Gastroesophageal sphincter (tissue), 3 donors: Measurements from ENCODE around the gene RFTN1.

ENCODE experiments used
- POLR2A ChIP-seq, 2 donors: fragments of 450-650 bp; IDR thresholded peaks; one replicate each; pipeline ENCODE4 v1.6.1; 2017; ENCODE audit warnings: antibody characterized with exemption in 2 of 2, mild to moderate bottlenecking in 2 of 2, moderate library complexity in 1 of 2
- POLR2AphosphoS5 ChIP-seq: sonication (generic); formaldehyde crosslinking; IDR thresholded peaks from one replicate; pipeline ENCODE4 v1.6.1; 2017; ENCODE audit warnings: antibody characterized with exemption
- TF ChIP-seq, protein P1 (sequence below), 4 experiments: fragments of 200-600 bp in 2 of 4; fragments of 450-650 bp in 2 of 4; sonication (generic) in 1 of 4; IDR thresholded peaks; one replicate each; pipeline ENCODE4 v1.5.1; 2017 to 2019; ENCODE audit warnings: antibody characterized with exemption in 4 of 4, mild to moderate bottlenecking in 2 of 4, moderate library complexity in 2 of 4

DNA sequence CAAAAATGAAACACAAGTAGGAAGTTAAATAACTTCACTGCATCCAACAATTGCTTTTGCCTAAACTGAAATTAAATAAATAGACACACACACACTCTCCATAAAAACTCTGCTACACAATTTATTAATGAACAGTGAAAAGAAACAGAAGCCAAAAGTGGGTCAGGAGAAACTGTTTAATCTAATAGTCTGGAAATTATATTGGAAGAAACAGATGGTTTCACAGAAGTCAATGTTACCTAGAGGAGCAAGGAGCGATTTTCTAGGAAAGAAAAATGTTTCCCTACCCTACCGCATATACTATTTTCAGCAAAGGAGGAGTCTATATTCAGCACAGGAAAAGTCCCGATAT, 32.0 kb downstream of the RFTN1 start:
- TF ChIP-seq, protein P1, sequence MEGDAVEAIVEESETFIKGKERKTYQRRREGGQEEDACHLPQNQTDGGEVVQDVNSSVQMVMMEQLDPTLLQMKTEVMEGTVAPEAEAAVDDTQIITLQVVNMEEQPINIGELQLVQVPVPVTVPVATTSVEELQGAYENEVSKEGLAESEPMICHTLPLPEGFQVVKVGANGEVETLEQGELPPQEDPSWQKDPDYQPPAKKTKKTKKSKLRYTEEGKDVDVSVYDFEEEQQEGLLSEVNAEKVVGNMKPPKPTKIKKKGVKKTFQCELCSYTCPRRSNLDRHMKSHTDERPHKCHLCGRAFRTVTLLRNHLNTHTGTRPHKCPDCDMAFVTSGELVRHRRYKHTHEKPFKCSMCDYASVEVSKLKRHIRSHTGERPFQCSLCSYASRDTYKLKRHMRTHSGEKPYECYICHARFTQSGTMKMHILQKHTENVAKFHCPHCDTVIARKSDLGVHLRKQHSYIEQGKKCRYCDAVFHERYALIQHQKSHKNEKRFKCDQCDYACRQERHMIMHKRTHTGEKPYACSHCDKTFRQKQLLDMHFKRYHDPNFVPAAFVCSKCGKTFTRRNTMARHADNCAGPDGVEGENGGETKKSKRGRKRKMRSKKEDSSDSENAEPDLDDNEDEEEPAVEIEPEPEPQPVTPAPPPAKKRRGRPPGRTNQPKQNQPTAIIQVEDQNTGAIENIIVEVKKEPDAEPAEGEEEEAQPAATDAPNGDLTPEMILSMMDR (IDR thresholded peaks at IDR 0.05) = no peak
- TF ChIP-seq POLR2AphosphoS5 (no peak), POLR2A (IDR thresholded peaks at IDR 0.05) (no peak)
